HK-2 (cell line): ENCODE data around the gene GNG13.

Experiments
- DNase-seq: peaks from one replicate; pipeline ENCODE4 v3.0.0-alpha.2; 2018; ENCODE audit not compliant: unreplicated experiment

The GNG13 gene

GRCh38 chr16:813916-814412 is 13.4 kb upstream of the GNG13 start:
- no peak for DNase-seq

- no peak for DNase-seq
Measured at GRCh38 chr16:813204-813915, 12.8 kb upstream of the GNG13 start.

DNA sequence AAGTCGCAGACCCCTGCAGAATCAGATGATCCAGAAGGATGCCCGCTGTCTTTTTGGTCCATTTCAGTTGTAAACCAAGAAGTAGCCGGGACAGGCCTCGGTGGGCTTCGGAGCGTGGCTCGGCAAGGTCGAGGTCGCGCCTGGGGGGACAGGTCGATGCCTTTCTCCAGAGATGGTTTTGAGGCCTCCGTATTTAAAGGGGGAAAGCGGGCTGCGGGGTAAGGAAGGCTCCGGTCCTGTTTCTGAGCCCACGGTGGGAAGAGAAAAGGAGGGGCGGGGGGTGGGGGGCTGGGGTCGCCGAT is 7.5 kb upstream of the GNG13 start:
- no peak for DNase-seq

- no peak for DNase-seq
Measured at GRCh38 chr16:807347-808084, 7.0 kb upstream of the GNG13 start.

DNA sequence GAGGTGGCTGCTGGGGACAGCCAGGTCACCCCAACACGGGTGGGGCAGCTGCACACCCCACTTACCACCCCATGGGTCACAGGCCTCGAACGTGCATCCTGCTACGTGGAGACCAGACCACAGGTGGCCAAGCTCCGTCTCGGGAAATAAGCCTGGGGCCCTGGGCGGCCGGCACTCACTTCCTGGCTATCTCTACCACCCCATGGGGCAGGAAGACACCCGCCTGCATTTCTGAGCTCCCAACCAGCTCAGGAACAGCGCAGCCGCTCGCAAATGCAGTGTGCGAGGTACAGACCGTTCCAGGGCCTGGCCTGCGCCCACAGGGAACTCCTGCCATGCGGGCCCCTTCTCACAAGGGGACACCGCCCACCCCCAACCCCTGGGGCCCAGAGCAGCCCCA is 4.9 kb upstream of the GNG13 start:
- no peak for DNase-seq

- no peak for DNase-seq
Measured at GRCh38 chr16:804193-805048, 3.9 kb upstream of the GNG13 start.

DNA sequence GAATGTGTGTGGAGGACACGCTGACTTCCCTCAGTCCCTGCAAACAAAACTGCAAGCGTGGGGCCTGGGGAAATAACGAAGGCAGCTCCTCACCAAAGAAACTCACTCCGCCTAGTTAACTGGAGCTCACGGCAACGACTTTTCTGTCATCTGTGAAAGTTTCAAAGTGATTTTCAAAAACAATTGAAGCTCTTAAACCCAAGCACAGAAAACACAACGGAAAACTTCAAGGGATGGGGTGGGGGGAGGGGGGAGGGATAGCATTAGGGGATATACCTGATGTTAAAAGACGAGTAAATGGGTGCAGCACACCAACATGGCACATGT is 3.2 kb upstream of the GNG13 start:
- no peak for DNase-seq

- no peak for DNase-seq
Measured at GRCh38 chr16:802914-803753, 2.6 kb upstream of the GNG13 start.

- no peak for DNase-seq
Measured at GRCh38 chr16:802461-802860, 1.9 kb upstream of the GNG13 start.

DNA sequence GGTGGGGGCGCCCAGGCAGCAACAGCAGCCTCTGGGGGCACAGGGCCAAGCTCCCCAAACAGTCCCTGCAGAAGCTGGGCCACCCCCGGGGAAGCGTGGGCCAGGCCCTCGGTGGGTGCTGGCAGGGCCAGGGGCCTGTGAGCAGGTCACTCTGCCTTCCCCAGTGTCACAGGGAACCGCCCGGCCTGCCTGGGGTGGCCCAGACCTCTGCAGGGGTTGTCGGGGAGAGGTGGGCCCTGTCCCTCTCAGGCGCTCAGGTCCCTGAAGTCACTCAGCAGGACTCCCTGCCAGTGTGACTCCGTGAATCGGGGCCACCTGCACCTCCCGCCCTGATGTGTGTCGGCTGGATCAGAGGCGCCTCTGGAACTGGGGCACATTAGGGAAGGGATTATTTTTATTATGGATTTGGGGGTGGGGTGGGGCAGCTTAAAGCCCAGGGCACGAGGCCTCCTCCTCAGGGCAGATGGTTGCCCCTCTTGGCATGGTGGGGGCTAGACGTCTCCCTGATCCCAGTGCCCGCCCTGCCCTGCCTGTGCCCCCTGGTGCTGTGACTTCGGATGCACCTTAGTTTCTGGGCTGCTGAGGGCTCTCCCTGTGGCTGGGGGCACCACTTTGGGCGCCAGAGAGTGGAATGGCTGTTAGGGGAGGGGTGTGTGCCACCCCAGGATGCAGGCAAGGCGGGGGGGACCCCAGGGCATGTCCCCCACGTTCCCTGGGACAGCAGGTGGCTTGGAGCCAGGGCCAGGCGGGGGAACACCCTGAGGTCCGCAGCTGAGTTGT is 1.2 kb upstream of the GNG13 start:
- DNase-seq, result no peak

DNA sequence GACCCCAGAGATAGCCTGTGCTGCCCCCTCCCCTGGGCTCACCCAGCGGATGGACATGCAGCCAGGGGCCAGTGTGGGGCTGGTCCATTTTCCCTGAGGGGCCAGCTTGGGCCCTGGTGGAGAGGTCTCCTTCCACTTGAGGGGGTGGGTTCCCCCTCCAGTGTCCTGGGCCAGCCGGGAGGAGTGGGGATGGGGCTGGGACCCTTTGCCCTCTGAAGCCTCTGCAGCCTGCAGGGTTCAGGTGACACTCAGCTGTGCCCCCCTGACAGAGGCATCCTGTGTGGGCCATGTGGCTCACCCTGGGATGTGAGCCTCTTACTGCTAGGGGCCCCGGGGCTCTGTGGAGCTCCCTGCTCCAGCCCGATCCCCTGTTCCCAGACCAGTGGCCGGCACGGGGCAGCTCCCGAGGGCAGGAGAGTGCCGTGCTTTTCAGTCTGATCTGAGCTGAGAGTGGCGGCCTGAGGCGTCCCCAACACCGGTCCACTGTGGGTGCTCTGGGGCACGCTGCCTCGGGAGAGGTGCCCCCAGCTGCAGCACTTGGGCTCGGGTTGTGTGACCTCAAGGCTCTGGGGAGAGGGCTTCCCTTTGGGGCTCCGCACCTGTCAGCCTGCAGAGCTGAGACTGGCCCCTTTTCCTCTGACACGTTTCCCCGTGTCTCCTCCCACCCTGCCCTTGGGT is 439 bp upstream of the GNG13 start:
- DNase-seq, result no peak

DNA sequence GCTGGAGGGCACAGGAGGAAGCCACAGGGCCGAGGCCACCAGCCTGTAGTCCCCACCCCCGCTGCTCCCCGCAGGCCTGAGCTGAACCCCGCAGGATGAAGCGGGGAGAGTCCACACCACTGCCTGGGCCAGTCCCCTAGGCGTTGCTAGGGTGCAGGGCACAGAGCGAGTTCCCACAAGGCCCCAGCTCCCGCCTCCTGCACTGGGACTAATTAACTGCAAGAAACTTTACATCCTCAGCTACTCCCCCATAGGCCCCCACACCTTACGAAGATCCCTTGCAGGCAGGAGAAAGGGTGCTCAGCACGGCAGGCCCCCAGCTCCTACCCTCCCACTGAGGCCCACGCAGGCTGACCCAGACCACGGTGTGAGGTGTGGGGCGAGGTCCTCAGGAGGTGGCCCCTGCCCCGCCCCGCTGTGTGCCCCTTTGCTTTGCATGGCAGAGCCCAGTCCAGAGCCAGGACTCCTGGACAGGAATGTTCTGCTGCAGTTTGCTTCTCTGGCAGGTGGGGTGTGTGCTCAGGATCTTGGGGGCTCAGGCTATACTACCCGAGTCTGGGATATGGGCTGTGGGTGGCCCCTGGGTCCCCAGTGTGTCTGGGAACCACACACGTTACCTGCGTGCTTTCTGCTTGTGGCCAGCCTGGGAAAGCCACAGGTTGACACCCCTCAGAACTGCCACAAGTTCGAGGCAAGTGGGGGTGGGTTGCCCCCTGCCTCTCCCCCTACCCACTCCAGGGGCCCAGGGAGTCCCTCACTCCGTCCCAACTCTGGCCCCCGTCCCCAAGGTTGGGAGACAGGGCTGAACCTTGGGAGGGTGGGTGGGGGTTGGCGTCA is 1.2 kb downstream of the GNG13 start:
- no peak for DNase-seq

DNA sequence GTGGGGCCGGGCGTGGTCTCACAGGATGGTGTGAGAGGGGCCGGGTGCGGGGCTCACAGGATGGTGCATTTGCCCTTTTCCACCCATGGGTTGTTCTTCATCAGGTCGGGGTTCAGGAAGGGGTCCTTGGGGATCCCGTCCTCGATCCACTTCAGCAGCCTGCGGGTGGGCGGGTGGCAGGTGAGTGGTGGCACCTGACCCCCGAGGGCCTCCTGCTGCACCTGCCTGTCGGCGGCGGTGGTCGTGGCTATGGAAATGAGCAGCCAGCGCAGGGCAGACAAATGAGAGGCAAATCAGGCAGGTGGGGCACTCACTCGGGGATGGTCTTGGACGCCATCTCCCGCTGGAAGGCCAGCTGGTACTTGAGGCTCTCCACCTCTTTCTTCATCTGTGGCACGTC is 1.9 kb downstream of the GNG13 start:
- no peak for DNase-seq

DNA sequence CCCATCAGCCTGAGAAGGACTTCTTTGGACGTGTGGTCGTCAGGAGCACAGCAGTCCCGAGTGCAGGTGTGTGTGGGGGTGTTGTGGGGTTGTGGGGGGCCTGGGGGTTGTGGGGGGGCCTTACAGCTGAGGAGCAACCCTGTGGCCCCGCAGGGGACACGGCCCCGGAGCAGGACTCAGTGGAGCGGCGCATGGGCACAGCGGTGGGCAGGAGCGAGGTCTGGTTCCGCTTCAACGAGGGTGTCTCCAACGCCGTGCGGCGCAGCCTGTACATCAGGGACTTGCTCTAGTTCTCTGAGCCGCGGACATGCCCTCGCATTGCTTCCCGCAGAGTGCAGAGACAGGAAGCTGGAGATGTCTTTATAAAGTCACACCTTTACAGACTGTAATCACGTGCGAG is 2.8 kb downstream of the GNG13 start:
- DNase-seq, result no peak

DNA sequence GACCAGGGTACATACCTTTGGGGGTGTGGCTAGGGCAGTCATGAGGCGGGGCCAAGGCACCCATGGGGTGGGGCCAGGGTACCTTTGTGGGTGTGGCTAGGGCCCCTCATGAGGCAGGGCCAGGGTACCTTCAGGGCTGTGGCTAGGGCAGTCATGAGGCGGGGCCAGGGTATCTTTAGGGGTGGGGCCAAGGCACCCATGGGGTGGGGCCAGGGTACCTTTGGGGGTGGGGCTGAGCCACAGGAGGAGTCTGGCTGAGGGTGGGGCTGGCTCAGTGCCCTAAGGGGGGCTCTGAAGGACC is 3.5 kb downstream of the GNG13 start:
- DNase-seq, result no peak

GRCh38 chr16:796296-797119 is 4.0 kb downstream of the GNG13 start:
- no peak for DNase-seq

GRCh38 chr16:795580-796229 is 4.8 kb downstream of the GNG13 start:
- DNase-seq, result no peak

- DNase-seq, result no peak
Measured at GRCh38 chr16:794853-795466, 5.6 kb downstream of the GNG13 start.
